ENCODE data around the gene SNX27.

GRCh38 chr1:151574575-151575529 is 37.0 kb upstream of the SNX27 start:
- TF ChIP-seq CTCF (conservative IDR thresholded peaks at IDR 0.05 in 1 of 2, IDR thresholded peaks at IDR 0.05 in 1 of 2; ENCODE audit: extremely low read depth in 1 of 2, insufficient read depth in 1 of 2, low read depth in 1 of 2, low read length in 2 of 2) = no peak
- TF ChIP-seq EZH2 (IDR thresholded peaks at IDR 0.05; ENCODE audit: borderline replicate concordance, low read length) = no peak
